WTC11 (cell line): Measurements from ENCODE around the gene GATA2. TPM values are rescaled to one million over a fixed set of nuclear protein-coding genes. Genes with fewer than 3 reads are reported as not detected.

ENCODE experiments used
- ATAC-seq: fragments of 200-7000 bp; cut with Tn5 transposase; 2 replicates; pipeline ENCODE4 v1.10.0; 2021; ENCODE audit warnings: mild to moderate bottlenecking, moderate library complexity
- CTCF ChIA-PET: fragments of 300-600 bp; sonication (Branson Sonifier 250); formaldehyde crosslinking; loops from one replicate; lab custom pipeline; 2021; ENCODE audit warnings: antibody characterized with exemption; lab: Charles Lee
- POLR2A ChIA-PET: fragments of 350-600 bp; sonication (Branson Sonifier 250); formaldehyde crosslinking; loops from one replicate; lab custom pipeline; 2021; ENCODE audit warnings: antibody characterized with exemption; lab: Charles Lee
- DNase-seq: peaks from one replicate; pipeline ENCODE4 v3.0.0; 2021; ENCODE audit warnings: low spot score
- H3K27ac Mint-ChIP-seq: 2 replicates; pipeline ENCODE4 v1.8.0; 2021; ENCODE audit warnings: mixed read lengths
- H3K27me3 Mint-ChIP-seq: 2 replicates; pipeline ENCODE4 v1.8.0; 2021; ENCODE audit warnings: low read depth, mild to moderate bottlenecking, moderate library complexity, mixed read lengths
- H3K36me3 Mint-ChIP-seq: 2 replicates; pipeline ENCODE4 v1.8.0; 2021; ENCODE audit warnings: mixed read lengths
- H3K4me1 Mint-ChIP-seq: 2 replicates; pipeline ENCODE4 v1.8.0; 2022; ENCODE audit warnings: mixed read lengths
- H3K4me3 Mint-ChIP-seq: 2 replicates; pipeline ENCODE4 v1.8.0; 2021; ENCODE audit warnings: mild to moderate bottlenecking, moderate library complexity, mixed read lengths
- H3K9me3 Mint-ChIP-seq: 2 replicates; pipeline ENCODE4 v1.8.0; 2021; ENCODE audit warnings: mixed read lengths
- ELF4 ChIP-seq: sonication (generic); formaldehyde crosslinking; IDR thresholded peaks from 2 replicates; pipeline ENCODE4 v1.8.1; 2022; ENCODE audit warnings: low read depth, mild to moderate bottlenecking, moderate library complexity, missing genetic modification reagents
- FOXK1 ChIP-seq: sonication (generic); formaldehyde crosslinking; IDR thresholded peaks from 2 replicates; pipeline ENCODE4 v1.8.0; 2022; ENCODE audit warnings: mild to moderate bottlenecking, moderate library complexity, missing genetic modification reagents
- GABPB1 ChIP-seq: sonication (generic); formaldehyde crosslinking; IDR thresholded peaks from 2 replicates; pipeline ENCODE4 v1.8.1; 2023; ENCODE audit warnings: mild to moderate bottlenecking, missing genetic modification reagents
- GRHL2 ChIP-seq: fragments of 250-450 bp; sonication (Bioruptor Pico); IDR thresholded peaks from 2 replicates; pipeline ENCODE4 v1.8.0; 2022; ENCODE audit warnings: mild to moderate bottlenecking, moderate library complexity; ENCODE audit not compliant: insufficient replicate concordance, severe bottlenecking
- HMGA2 ChIP-seq: fragments of 250-450 bp; sonication (Bioruptor Pico); IDR thresholded peaks from 2 replicates; pipeline ENCODE4 v1.4.0; 2021; ENCODE audit warnings: mild to moderate bottlenecking, moderate library complexity
- MXD4 ChIP-seq: fragments of 250-450 bp; sonication (Bioruptor Pico); IDR thresholded peaks from 2 replicates; pipeline ENCODE4 v1.8.0; 2021; ENCODE audit warnings: mild to moderate bottlenecking, moderate library complexity, borderline replicate concordance
- NFATC4 ChIP-seq: fragments of 250-450 bp; sonication (Bioruptor Pico); IDR thresholded peaks from 2 replicates; pipeline ENCODE4 v1.9.0; 2021; ENCODE audit warnings: mild to moderate bottlenecking
- TEAD4 ChIP-seq: sonication (generic); formaldehyde crosslinking; IDR thresholded peaks from 2 replicates; pipeline ENCODE4 v1.8.0; 2022; ENCODE audit warnings: mild to moderate bottlenecking, missing genetic modification reagents
- ZBTB21 ChIP-seq: sonication (generic); formaldehyde crosslinking; IDR thresholded peaks from 2 replicates; pipeline ENCODE4 v1.8.1; 2023; ENCODE audit warnings: mild to moderate bottlenecking, missing genetic modification reagents, borderline replicate concordance
- ZNF416 ChIP-seq: fragments of 250-450 bp; sonication (Bioruptor Pico); IDR thresholded peaks from 2 replicates; pipeline ENCODE4 v1.9.0; 2021; ENCODE audit warnings: mild to moderate bottlenecking, inconsistent platforms
- total RNA-seq: library from RNA; stranded (reverse); gene quantifications from 3 replicates; pipeline ENCODE4 v1.2.3, GENCODE V29; 2021
- TF ChIP-seq, protein P1 (sequence below): sonication (generic); formaldehyde crosslinking; IDR thresholded peaks from 2 replicates; pipeline ENCODE4 v1.8.0; 2022; ENCODE audit warnings: mild to moderate bottlenecking, missing genetic modification reagents
- TF ChIP-seq, protein P2 (sequence below): sonication (generic); formaldehyde crosslinking; IDR thresholded peaks from 2 replicates; pipeline ENCODE4 v1.8.1; 2023; ENCODE audit warnings: mild to moderate bottlenecking, missing genetic modification reagents, moderate library complexity
- TF ChIP-seq, protein P3 (sequence below): sonication (generic); formaldehyde crosslinking; IDR thresholded peaks from 2 replicates; pipeline ENCODE4 v1.8.0; 2022; ENCODE audit warnings: mild to moderate bottlenecking, missing genetic modification reagents
- TF ChIP-seq, protein P4 (sequence below): sonication (generic); formaldehyde crosslinking; IDR thresholded peaks from 2 replicates; pipeline ENCODE4 v1.8.1; 2022; ENCODE audit warnings: mild to moderate bottlenecking, missing genetic modification reagents, moderate library complexity, borderline replicate concordance
- TF ChIP-seq, protein P5 (sequence below): sonication (generic); formaldehyde crosslinking; conservative IDR thresholded peaks from 2 replicates; pipeline ENCODE4 v1.8.1; 2023; ENCODE audit warnings: mild to moderate bottlenecking, low read depth, missing genetic modification reagents, moderate library complexity
- TF ChIP-seq, protein P6 (sequence below): fragments of 250-450 bp; sonication (Bioruptor Pico); IDR thresholded peaks from 2 replicates; pipeline ENCODE4 v1.9.0; 2021; ENCODE audit warnings: mild to moderate bottlenecking, borderline replicate concordance
- TF ChIP-seq, protein P7 (sequence below): fragments of 250-450 bp; sonication (Bioruptor Pico); IDR thresholded peaks from 2 replicates; pipeline ENCODE4 v1.9.0; 2021; ENCODE audit warnings: moderate library complexity, mild to moderate bottlenecking, inconsistent platforms, borderline replicate concordance
- TF ChIP-seq, protein P8 (sequence below): sonication (generic); formaldehyde crosslinking; IDR thresholded peaks from 2 replicates; pipeline ENCODE4 v1.8.1; 2023; ENCODE audit warnings: mild to moderate bottlenecking, moderate library complexity, missing genetic modification reagents

The GATA2 gene
- total RNA-seq, 1 experiment from 2014 or later = 1.6 TPM

DNA sequence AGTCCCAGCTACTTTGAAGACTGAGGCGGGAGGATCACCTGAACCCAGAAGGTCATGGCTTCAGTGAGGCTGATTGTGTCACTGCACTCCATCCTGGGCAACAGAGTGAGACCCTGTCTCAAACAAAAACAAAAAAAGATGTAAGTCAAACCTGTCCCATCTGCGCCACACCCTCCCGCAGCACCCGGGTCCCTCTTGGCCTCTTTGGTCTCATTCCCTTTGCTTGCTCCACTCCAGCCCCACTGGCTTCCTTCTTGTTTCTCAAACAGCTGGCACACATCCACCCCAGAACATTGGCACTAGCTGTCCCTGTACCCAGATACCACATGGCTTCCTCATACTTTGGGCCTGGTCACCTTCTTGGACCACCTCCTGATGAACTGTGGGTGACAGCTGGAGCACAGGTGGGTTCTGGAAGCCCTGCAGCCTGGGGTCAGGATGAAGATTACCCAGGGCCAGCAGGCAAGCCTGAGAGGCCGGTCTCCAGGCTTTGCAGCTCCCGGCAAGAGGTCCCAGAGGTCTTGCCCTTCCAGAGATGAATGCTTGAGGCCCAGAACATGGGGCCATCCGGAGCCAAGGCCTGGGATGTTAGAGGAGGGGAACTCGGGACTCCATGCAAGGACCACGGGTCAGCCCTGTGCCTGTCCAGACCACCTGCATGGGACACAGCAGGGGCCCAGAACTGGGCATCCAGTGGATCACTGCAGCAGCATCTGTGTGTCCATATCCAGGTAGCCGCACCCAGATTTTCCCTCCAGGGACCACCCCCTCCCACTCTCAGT, 10.9 kb upstream of the GATA2 start:
- TF ChIP-seq, protein P1, sequence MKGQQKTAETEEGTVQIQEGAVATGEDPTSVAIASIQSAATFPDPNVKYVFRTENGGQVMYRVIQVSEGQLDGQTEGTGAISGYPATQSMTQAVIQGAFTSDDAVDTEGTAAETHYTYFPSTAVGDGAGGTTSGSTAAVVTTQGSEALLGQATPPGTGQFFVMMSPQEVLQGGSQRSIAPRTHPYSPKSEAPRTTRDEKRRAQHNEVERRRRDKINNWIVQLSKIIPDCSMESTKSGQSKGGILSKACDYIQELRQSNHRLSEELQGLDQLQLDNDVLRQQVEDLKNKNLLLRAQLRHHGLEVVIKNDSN (CRISPR knock-in tag) = no peak
- no peak for TF ChIP-seq ZBTB21 (CRISPR knock-in tag)
- no peak for TF ChIP-seq NFATC4
- TF ChIP-seq, protein P2, sequence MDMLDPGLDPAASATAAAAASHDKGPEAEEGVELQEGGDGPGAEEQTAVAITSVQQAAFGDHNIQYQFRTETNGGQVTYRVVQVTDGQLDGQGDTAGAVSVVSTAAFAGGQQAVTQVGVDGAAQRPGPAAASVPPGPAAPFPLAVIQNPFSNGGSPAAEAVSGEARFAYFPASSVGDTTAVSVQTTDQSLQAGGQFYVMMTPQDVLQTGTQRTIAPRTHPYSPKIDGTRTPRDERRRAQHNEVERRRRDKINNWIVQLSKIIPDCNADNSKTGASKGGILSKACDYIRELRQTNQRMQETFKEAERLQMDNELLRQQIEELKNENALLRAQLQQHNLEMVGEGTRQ (CRISPR knock-in tag) = no peak
- TF ChIP-seq, protein P3, sequence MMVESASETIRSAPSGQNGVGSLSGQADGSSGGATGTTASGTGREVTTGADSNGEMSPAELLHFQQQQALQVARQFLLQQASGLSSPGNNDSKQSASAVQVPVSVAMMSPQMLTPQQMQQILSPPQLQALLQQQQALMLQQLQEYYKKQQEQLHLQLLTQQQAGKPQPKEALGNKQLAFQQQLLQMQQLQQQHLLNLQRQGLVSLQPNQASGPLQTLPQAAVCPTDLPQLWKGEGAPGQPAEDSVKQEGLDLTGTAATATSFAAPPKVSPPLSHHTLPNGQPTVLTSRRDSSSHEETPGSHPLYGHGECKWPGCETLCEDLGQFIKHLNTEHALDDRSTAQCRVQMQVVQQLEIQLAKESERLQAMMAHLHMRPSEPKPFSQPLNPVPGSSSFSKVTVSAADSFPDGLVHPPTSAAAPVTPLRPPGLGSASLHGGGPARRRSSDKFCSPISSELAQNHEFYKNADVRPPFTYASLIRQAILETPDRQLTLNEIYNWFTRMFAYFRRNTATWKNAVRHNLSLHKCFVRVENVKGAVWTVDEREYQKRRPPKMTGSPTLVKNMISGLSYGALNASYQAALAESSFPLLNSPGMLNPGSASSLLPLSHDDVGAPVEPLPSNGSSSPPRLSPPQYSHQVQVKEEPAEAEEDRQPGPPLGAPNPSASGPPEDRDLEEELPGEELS (CRISPR knock-in tag) = no peak
- no peak for TF ChIP-seq ELF4 (CRISPR knock-in tag)
- no peak for TF ChIP-seq MXD4 (CRISPR knock-in tag)
- no peak for TF ChIP-seq GRHL2 (CRISPR knock-in tag)
- TF ChIP-seq, protein P4, sequence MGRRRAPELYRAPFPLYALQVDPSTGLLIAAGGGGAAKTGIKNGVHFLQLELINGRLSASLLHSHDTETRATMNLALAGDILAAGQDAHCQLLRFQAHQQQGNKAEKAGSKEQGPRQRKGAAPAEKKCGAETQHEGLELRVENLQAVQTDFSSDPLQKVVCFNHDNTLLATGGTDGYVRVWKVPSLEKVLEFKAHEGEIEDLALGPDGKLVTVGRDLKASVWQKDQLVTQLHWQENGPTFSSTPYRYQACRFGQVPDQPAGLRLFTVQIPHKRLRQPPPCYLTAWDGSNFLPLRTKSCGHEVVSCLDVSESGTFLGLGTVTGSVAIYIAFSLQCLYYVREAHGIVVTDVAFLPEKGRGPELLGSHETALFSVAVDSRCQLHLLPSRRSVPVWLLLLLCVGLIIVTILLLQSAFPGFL (CRISPR knock-in tag) = no peak
- TF ChIP-seq TEAD4 = no peak
- TF ChIP-seq, protein P5, sequence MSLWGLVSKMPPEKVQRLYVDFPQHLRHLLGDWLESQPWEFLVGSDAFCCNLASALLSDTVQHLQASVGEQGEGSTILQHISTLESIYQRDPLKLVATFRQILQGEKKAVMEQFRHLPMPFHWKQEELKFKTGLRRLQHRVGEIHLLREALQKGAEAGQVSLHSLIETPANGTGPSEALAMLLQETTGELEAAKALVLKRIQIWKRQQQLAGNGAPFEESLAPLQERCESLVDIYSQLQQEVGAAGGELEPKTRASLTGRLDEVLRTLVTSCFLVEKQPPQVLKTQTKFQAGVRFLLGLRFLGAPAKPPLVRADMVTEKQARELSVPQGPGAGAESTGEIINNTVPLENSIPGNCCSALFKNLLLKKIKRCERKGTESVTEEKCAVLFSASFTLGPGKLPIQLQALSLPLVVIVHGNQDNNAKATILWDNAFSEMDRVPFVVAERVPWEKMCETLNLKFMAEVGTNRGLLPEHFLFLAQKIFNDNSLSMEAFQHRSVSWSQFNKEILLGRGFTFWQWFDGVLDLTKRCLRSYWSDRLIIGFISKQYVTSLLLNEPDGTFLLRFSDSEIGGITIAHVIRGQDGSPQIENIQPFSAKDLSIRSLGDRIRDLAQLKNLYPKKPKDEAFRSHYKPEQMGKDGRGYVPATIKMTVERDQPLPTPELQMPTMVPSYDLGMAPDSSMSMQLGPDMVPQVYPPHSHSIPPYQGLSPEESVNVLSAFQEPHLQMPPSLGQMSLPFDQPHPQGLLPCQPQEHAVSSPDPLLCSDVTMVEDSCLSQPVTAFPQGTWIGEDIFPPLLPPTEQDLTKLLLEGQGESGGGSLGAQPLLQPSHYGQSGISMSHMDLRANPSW = no peak
- TF ChIP-seq, protein P6, sequence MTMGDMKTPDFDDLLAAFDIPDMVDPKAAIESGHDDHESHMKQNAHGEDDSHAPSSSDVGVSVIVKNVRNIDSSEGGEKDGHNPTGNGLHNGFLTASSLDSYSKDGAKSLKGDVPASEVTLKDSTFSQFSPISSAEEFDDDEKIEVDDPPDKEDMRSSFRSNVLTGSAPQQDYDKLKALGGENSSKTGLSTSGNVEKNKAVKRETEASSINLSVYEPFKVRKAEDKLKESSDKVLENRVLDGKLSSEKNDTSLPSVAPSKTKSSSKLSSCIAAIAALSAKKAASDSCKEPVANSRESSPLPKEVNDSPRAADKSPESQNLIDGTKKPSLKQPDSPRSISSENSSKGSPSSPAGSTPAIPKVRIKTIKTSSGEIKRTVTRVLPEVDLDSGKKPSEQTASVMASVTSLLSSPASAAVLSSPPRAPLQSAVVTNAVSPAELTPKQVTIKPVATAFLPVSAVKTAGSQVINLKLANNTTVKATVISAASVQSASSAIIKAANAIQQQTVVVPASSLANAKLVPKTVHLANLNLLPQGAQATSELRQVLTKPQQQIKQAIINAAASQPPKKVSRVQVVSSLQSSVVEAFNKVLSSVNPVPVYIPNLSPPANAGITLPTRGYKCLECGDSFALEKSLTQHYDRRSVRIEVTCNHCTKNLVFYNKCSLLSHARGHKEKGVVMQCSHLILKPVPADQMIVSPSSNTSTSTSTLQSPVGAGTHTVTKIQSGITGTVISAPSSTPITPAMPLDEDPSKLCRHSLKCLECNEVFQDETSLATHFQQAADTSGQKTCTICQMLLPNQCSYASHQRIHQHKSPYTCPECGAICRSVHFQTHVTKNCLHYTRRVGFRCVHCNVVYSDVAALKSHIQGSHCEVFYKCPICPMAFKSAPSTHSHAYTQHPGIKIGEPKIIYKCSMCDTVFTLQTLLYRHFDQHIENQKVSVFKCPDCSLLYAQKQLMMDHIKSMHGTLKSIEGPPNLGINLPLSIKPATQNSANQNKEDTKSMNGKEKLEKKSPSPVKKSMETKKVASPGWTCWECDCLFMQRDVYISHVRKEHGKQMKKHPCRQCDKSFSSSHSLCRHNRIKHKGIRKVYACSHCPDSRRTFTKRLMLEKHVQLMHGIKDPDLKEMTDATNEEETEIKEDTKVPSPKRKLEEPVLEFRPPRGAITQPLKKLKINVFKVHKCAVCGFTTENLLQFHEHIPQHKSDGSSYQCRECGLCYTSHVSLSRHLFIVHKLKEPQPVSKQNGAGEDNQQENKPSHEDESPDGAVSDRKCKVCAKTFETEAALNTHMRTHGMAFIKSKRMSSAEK (CRISPR knock-in tag) = no peak
- TF ChIP-seq HMGA2 (CRISPR knock-in tag) = no peak
- TF ChIP-seq, protein P7, sequence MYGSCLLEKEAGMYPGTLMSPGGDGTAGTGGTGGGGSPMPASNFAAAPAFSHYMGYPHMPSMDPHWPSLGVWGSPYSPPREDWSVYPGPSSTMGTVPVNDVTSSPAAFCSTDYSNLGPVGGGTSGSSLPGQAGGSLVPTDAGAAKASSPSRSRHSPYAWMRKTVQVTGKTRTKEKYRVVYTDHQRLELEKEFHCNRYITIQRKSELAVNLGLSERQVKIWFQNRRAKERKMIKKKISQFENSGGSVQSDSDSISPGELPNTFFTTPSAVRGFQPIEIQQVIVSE (CRISPR knock-in tag) = no peak
- no peak for TF ChIP-seq GABPB1 (CRISPR knock-in tag)
- no peak for TF ChIP-seq ZNF416 (CRISPR knock-in tag)
- TF ChIP-seq, protein P8, sequence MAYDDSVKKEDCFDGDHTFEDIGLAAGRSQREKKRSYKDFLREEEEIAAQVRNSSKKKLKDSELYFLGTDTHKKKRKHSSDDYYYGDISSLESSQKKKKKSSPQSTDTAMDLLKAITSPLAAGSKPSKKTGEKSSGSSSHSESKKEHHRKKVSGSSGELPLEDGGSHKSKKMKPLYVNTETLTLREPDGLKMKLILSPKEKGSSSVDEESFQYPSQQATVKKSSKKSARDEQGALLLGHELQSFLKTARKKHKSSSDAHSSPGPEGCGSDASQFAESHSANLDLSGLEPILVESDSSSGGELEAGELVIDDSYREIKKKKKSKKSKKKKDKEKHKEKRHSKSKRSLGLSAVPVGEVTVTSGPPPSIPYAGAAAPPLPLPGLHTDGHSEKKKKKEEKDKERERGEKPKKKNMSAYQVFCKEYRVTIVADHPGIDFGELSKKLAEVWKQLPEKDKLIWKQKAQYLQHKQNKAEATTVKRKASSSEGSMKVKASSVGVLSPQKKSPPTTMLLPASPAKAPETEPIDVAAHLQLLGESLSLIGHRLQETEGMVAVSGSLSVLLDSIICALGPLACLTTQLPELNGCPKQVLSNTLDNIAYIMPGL (CRISPR knock-in tag) = no peak
- TF ChIP-seq FOXK1 = no peak
- Mint-ChIP-seq H3K27me3 (peaks cover 41% of the 10 kb centered on the region), H3K4me3 (no peak overlapping the region), H3K4me1 (no peaks in the 10 kb centered on the region), H3K27ac (no peak overlapping the region), H3K36me3 (no peaks in the 10 kb centered on the region), H3K9me3 (peaks cover 9% of the 10 kb centered on the region)
- ATAC-seq (no peak), DNase-seq (no peak)
- ChIA-PET POLR2A (no interaction called here), CTCF (interaction anchor here (1.1 to 1.8 kb wide), 3 partner anchors 68 to 81 kb away, joined by 5 to 21 read pairs (median 8); no protein-coding TSS in a partner anchor)
